ENCODE results near the gene ZNF362. TPM values are rescaled to one million over a fixed set of nuclear protein-coding genes. Genes with fewer than 3 reads are reported as not detected.

The ZNF362 gene
- polyA plus RNA-seq, 1 of the 3 experiments (the other 2 are of a cell fraction): 17.1 TPM

GRCh38 chr1:33270808-33271465, 14.6 kb downstream of the ZNF362 start:
- no peak overlapping the region for H2AFZ ChIP-seq (ENCODE audit: low read depth)
- ChIA-PET CTCF (interaction anchor here (1.1 to 2.1 kb wide), 2 partner anchors 25 to 144 kb away, joined by 3 to 8 read pairs; no protein-coding TSS in a partner anchor), POLR2A (no interaction called here)
- DNase-seq: no peak
- no peaks in the 10 kb centered on the region; a peak in 1 of 4 replicates for H3K4me1 ChIP-seq (ENCODE audit: control insufficient read depth in 1 of 2, insufficient read depth in 2 of 2, low read depth in 1 of 2, low read length in 1 of 2)
- H3K9me2 ChIP-seq: no peaks in the 10 kb centered on the region
- H3K79me2 ChIP-seq (ENCODE audit: insufficient read depth): peaks cover 76% of the 10 kb centered on the region; the same call in 1 of the 2 replicates
- H4K20me1 ChIP-seq (ENCODE audit: insufficient read depth): peaks cover 89% of the 10 kb centered on the region
- 97% methylated on average over 7 of the region's 7 CpGs for WGBS (ENCODE audit: low lambda C conversion rate)
- H3K9me3 ChIP-seq: no peaks in the 10 kb centered on the region
- no peak overlapping the region for H3K27ac ChIP-seq (ENCODE audit: low read depth in 2 of 2, low read length in 1 of 2)
- TF ChIP-seq TEAD4 (IDR thresholded peaks at IDR 0.05; ENCODE audit: borderline replicate concordance, insufficient read depth) (no peak), RXRA (IDR thresholded peaks at IDR 0.05; ENCODE audit: borderline replicate concordance, low read depth) (no peak), USF1 (IDR thresholded peaks at IDR 0.05; ENCODE audit: borderline replicate concordance, low read depth) (no peak), FOXM1 (IDR thresholded peaks at IDR 0.05; ENCODE audit: low read depth) (no peak), MXI1 (IDR thresholded peaks at IDR 0.05; ENCODE audit: low read depth, low read length) (no peak), JUND (IDR thresholded peaks at IDR 0.05) (no peak), IRF3 (IDR thresholded peaks at IDR 0.05; ENCODE audit: low read depth, low read length) (no peak), TCF12 (IDR thresholded peaks at IDR 0.05) (no peak), RFX5 (IDR thresholded peaks at IDR 0.05; ENCODE audit: low read length) (no peak), SMC3 (IDR thresholded peaks at IDR 0.05; ENCODE audit: low read depth, low read length) (no peak)
- no peak overlapping the region for H3K9ac ChIP-seq
- no peaks in the 10 kb centered on the region for H3F3A ChIP-seq (replicated peaks; ENCODE audit: insufficient read depth)
- no peak overlapping the region for H3K4me3 ChIP-seq (ENCODE audit: low read depth in 2 of 2, low read length in 1 of 2)
- peaks cover 9 to 15% of the 10 kb centered on the region in 2 experiments for H3K36me3 ChIP-seq (replicated peaks in 1 of 2; ENCODE audit: control insufficient read depth in 1 of 2, insufficient read depth in 2 of 2, low read length in 1 of 2)
- no peak overlapping the region for H3K4me2 ChIP-seq
- H3K27me3 ChIP-seq (ENCODE audit: insufficient read depth): no peaks in the 10 kb centered on the region

- POLR2A ChIA-PET: no interaction called here
- Histone ChIP-seq H3K27me3 (ENCODE audit: insufficient read depth) (no peaks in the 10 kb centered on the region), H3K9ac (no peak overlapping the region), H3K9me3 (no peaks in the 10 kb centered on the region), H4K20me1 (ENCODE audit: insufficient read depth) (peaks cover 80% of the 10 kb centered on the region), H3F3A (replicated peaks; ENCODE audit: insufficient read depth) (no peaks in the 10 kb centered on the region), H3K4me2 (no peak overlapping the region), H3K79me2 (ENCODE audit: insufficient read depth) (peaks cover 67% of the 10 kb centered on the region; the same call in 1 of the 2 replicates), H3K4me3 (ENCODE audit: low read depth in 2 of 2, low read length in 1 of 2) (no peak overlapping the region), H2AFZ (ENCODE audit: low read depth) (no peak overlapping the region), H3K27ac (ENCODE audit: low read depth in 2 of 2, low read length in 1 of 2) (no peak overlapping the region), H3K36me3 (replicated peaks in 1 of 2; ENCODE audit: control insufficient read depth in 1 of 2, insufficient read depth in 2 of 2, low read length in 1 of 2) (peaks cover 9 to 21% of the 10 kb centered on the region in 2 experiments), H3K9me2 (no peaks in the 10 kb centered on the region), H3K4me1 (ENCODE audit: control insufficient read depth in 1 of 2, insufficient read depth in 2 of 2, low read depth in 1 of 2, low read length in 1 of 2) (no peaks in the 10 kb centered on the region; a peak in 1 of 4 replicates)
- DNase-seq: no peak
- CTCF ChIA-PET: interaction anchor here (0.5 to 2.1 kb wide), 3 partner anchors 24 to 350 kb away, joined by 3 to 8 read pairs (median 3); no protein-coding TSS in a partner anchor
- WGBS (ENCODE audit: low lambda C conversion rate): 97% methylated on average over 11 of the region's 13 CpGs
- TF ChIP-seq TCF12 (IDR thresholded peaks at IDR 0.05) (no peak), CTCF (IDR thresholded peaks at IDR 0.05) (no peak), RAD21 (IDR thresholded peaks at IDR 0.05; ENCODE audit: low read length) (no peak), YY1 (IDR thresholded peaks at IDR 0.05; ENCODE audit: low read depth) (no peak)
These were observed 15.6 kb downstream of the ZNF362 start for GRCh38 chr1:33271666-33272505.

All from SK-N-SH (cell line).